K562 (cell line): ENCODE results near the gene GTPBP2. TPM values are rescaled to one million over a fixed set of nuclear protein-coding genes. Genes with fewer than 3 reads are reported as not detected.

Source experiments
- ARID3B ChIP-seq: fragments of 250-450 bp; sonication (Bioruptor Pico); IDR thresholded peaks from 2 replicates; pipeline ENCODE4 v1.4.0; 2020; ENCODE audit warnings: borderline replicate concordance
- E4F1 ChIP-seq: fragments of 250-450 bp; sonication (Bioruptor Pico); IDR thresholded peaks from 2 replicates; pipeline ENCODE4 v1.5.0; 2021; ENCODE audit warnings: mild to moderate bottlenecking, borderline replicate concordance
- ELF2 ChIP-seq: fragments of 250-450 bp; sonication (Bioruptor Pico); IDR thresholded peaks from 2 replicates; pipeline ENCODE4 v1.5.0; 2021; ENCODE audit warnings: mild to moderate bottlenecking
- FOS ChIP-seq: IDR thresholded peaks from 3 replicates; pipeline ENCODE4 v1.6.1; 2011; ENCODE audit not compliant: insufficient read length; ENCODE audit errors: extremely low read depth
- GABPA ChIP-seq: fragments of 200-800 bp; sonication (Bioruptor generic); conservative IDR thresholded peaks from 2 replicates; pipeline ENCODE4 v1.6.1; 2016; ENCODE audit warnings: low read depth, missing genetic modification characterization, missing compliant biosample characterization
- HINFP ChIP-seq: fragments of 450-650 bp; conservative IDR thresholded peaks from 2 replicates; pipeline ENCODE4 v1.6.1; 2016; ENCODE audit warnings: missing genetic modification characterization, low read depth, mild to moderate bottlenecking, control low read depth, missing compliant biosample characterization
- MEIS2 ChIP-seq: fragments of 450-650 bp; IDR thresholded peaks from 2 replicates; pipeline ENCODE4 v1.6.1; 2014; ENCODE audit warnings: mild to moderate bottlenecking; ENCODE audit not compliant: partially characterized antibody
- MTA2 ChIP-seq: fragments of 450-650 bp; IDR thresholded peaks from 2 replicates; pipeline ENCODE4 v1.6.1; 2016; ENCODE audit warnings: low read depth
- SAP30 ChIP-seq: fragments of 200-600 bp; sonication (generic); IDR thresholded peaks from 2 replicates; pipeline ENCODE4 v1.6.1; 2012; ENCODE audit warnings: borderline replicate concordance, low read depth, mild to moderate bottlenecking, moderate library complexity, low read length, control low read depth, inconsistent platforms; ENCODE audit not compliant: insufficient read depth, poor library complexity, severe bottlenecking
- STAG1 ChIP-seq: sonication (generic); formaldehyde crosslinking; IDR thresholded peaks from 2 replicates; pipeline ENCODE4 v1.5.0; 2020; ENCODE audit warnings: missing genetic modification reagents, borderline replicate concordance
- TAL1 ChIP-seq: fragments of 450-650 bp; IDR thresholded peaks from 2 replicates; pipeline ENCODE4 v1.6.1; 2016; ENCODE audit warnings: mild to moderate bottlenecking
- ZBTB17 ChIP-seq: fragments of 450-650 bp; formaldehyde crosslinking; IDR thresholded peaks from 2 replicates; pipeline ENCODE4 v1.4.0; 2020; ENCODE audit warnings: mild to moderate bottlenecking
- ZFPM2 ChIP-seq: fragments of 250-450 bp; sonication (Bioruptor Pico); IDR thresholded peaks from 2 replicates; pipeline ENCODE4 v1.5.1; 2022; ENCODE audit warnings: mild to moderate bottlenecking
- ZNF184 ChIP-seq: sonication (generic); formaldehyde crosslinking; IDR thresholded peaks from 2 replicates; pipeline ENCODE4 v1.5.0; 2020; ENCODE audit warnings: missing genetic modification reagents
- polyA plus RNA-seq, 8 experiments: library from polyadenylated mRNA; depleted of rRNA in 4 of 8; stranded (reverse) in 5 of 8; unstranded in 3 of 8; fragments of >200 nt; fragmentation: Nextera tagmentation in 2 of 8; fragmentation: Illumina TruSeq in 1 of 8; extraction: Ambion mirVana in 2 of 8; extraction: Trizol in 1 of 8; gene quantifications; 2 replicates each; pipeline versions ENCODE4 v1.2.1 to v1.2.3, GENCODE V29; 2011 to 2014; ENCODE audit warnings: inconsistent platforms in 1 of 8, missing spikeins in 1 of 8
- total RNA-seq, 7 experiments: library from RNA; depleted of rRNA in 6 of 7; stranded (reverse); fragments of >200 nt in 6 of 7; fragmentation: Illumina TruSeq in 2 of 7; extraction: Trizol in 2 of 7; gene quantifications; 2 replicates each; pipeline versions ENCODE4 v1.2.1 to v1.2.3, GENCODE V29; 2011 to 2021; ENCODE audit warnings: low replicate concordance in 1 of 7
- TF ChIP-seq, protein P1 (sequence below): sonication (generic); formaldehyde crosslinking; IDR thresholded peaks from 2 replicates; pipeline ENCODE4 v1.8.0; 2023; ENCODE audit warnings: mild to moderate bottlenecking, missing genetic modification reagents
- TF ChIP-seq, protein P2 (sequence below), 2 experiments: fragments of 150-350 bp in 1 of 2; IDR thresholded peaks; 2 replicates each; pipeline ENCODE4 v1.6.1; 2012 to 2016; ENCODE audit warnings: low read depth in 2 of 2, low read length in 2 of 2, mild to moderate bottlenecking in 1 of 2, moderate library complexity in 1 of 2

The GTPBP2 gene
- total and polyA plus RNA-seq, 9 of the 15 experiments (the other 6 are each of a cell fraction or from before 2014, with no cell fraction given): 48.4 to 196 (median 111) TPM

- TF ChIP-seq E4F1 (CRISPR knock-in tag) (peak; percentile 65; the same call in 1 of the 2 replicates), ELF2 (peak; percentile 57; the same call in 1 of the 2 replicates), SAP30 (no peak), STAG1 (CRISPR knock-in tag) (no peak), GABPA (no peak), ZBTB17 (CRISPR knock-in tag) (peak; percentile 74; the same call in 1 of the 2 replicates), MTA2 (no peak), TAL1 (0 out of 2 replicates have a peak, but pooled peaks have one; percentile 21), HINFP (no peak), ZFPM2 (CRISPR knock-in tag) (peak; percentile 81; the same call in 1 of the 2 replicates), MEIS2 (peak; percentile 67), FOS (no peak), ZNF184 (CRISPR knock-in tag) (no peak), ARID3B (CRISPR knock-in tag) (no peak)
- TF ChIP-seq, protein P1, sequence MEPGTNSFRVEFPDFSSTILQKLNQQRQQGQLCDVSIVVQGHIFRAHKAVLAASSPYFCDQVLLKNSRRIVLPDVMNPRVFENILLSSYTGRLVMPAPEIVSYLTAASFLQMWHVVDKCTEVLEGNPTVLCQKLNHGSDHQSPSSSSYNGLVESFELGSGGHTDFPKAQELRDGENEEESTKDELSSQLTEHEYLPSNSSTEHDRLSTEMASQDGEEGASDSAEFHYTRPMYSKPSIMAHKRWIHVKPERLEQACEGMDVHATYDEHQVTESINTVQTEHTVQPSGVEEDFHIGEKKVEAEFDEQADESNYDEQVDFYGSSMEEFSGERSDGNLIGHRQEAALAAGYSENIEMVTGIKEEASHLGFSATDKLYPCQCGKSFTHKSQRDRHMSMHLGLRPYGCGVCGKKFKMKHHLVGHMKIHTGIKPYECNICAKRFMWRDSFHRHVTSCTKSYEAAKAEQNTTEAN: no peak
- TF ChIP-seq, protein P2, sequence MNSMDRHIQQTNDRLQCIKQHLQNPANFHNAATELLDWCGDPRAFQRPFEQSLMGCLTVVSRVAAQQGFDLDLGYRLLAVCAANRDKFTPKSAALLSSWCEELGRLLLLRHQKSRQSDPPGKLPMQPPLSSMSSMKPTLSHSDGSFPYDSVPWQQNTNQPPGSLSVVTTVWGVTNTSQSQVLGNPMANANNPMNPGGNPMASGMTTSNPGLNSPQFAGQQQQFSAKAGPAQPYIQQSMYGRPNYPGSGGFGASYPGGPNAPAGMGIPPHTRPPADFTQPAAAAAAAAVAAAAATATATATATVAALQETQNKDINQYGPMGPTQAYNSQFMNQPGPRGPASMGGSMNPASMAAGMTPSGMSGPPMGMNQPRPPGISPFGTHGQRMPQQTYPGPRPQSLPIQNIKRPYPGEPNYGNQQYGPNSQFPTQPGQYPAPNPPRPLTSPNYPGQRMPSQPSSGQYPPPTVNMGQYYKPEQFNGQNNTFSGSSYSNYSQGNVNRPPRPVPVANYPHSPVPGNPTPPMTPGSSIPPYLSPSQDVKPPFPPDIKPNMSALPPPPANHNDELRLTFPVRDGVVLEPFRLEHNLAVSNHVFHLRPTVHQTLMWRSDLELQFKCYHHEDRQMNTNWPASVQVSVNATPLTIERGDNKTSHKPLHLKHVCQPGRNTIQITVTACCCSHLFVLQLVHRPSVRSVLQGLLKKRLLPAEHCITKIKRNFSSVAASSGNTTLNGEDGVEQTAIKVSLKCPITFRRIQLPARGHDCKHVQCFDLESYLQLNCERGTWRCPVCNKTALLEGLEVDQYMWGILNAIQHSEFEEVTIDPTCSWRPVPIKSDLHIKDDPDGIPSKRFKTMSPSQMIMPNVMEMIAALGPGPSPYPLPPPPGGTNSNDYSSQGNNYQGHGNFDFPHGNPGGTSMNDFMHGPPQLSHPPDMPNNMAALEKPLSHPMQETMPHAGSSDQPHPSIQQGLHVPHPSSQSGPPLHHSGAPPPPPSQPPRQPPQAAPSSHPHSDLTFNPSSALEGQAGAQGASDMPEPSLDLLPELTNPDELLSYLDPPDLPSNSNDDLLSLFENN (IDR thresholded peaks at IDR 0.05; ENCODE audit: low read depth in 2 of 2, low read length in 2 of 2): no peak
Measured at GRCh38 chr6:43628393-43629103, 516 bp downstream of the GTPBP2 start (continued).
